OCI-LY7 (cell line): ENCODE data around the gene PITHD1. TPM values are rescaled to one million over a fixed set of nuclear protein-coding genes. Genes with fewer than 3 reads are reported as not detected.

Source experiments
- BruUV-seq: library from RNA; stranded (reverse); fragments of 400-500 nt; replicated peaks from 2 replicates; lab custom pipeline; 2021; lab: Mats Ljungman, UMichigan
- CTCF ChIA-PET: fragments of 300-600 bp; sonication (Branson Sonifier 250); formaldehyde crosslinking; loops from one replicate; lab custom pipeline; 2022; ENCODE audit warnings: antibody characterized with exemption; ENCODE audit not compliant: unreplicated experiment; lab: Charles Lee
- POLR2A ChIA-PET: fragments of 300-600 bp; sonication (Branson Sonifier 250); formaldehyde crosslinking; loops from one replicate; lab custom pipeline; 2022; ENCODE audit warnings: antibody characterized with exemption; lab: Charles Lee
- DNase-seq: peaks from one replicate; pipeline ENCODE4 v3.0.0-alpha.2; 2015; ENCODE audit warnings: low spot score
- H2AFZ ChIP-seq: fragments of 200-600 bp; sonication (generic), shearing (Covaris generic); 2 replicates; pipeline ENCODE4 v1.6.1; 2014; ENCODE audit warnings: mild to moderate bottlenecking, antibody characterized with exemption, low read length, moderate library complexity
- H3K27ac ChIP-seq: fragments of 200-600 bp; sonication (generic); 2 replicates; pipeline ENCODE4 v1.5.1; 2014; ENCODE audit warnings: mixed run types, low read depth, mild to moderate bottlenecking, moderate library complexity, low read length, inconsistent platforms; ENCODE audit not compliant: poor library complexity, severe bottlenecking
- H3K36me3 ChIP-seq: fragments of 200-600 bp; sonication (generic); 2 replicates; pipeline ENCODE4 v1.6.1; 2014; ENCODE audit warnings: mild to moderate bottlenecking, antibody characterized with exemption, low read length, moderate library complexity, mixed read lengths; ENCODE audit not compliant: insufficient read depth
- H3K4me1 ChIP-seq: fragments of 200-600 bp; sonication (generic); 2 replicates; pipeline ENCODE4 v1.5.1; 2014; ENCODE audit warnings: mild to moderate bottlenecking, low read length; ENCODE audit not compliant: insufficient read depth, poor library complexity, severe bottlenecking
- H3K4me2 ChIP-seq: fragments of 200-600 bp; sonication (generic); 2 replicates; pipeline ENCODE4 v1.6.1; 2014; ENCODE audit warnings: mild to moderate bottlenecking, low read length
- H3K4me3 ChIP-seq: fragments of 200-600 bp; sonication (generic); 2 replicates; pipeline ENCODE4 v1.5.1; 2014; ENCODE audit warnings: mild to moderate bottlenecking, low read depth, low read length; ENCODE audit not compliant: poor library complexity, severe bottlenecking
- H3K79me2 ChIP-seq: fragments of 200-600 bp; sonication (generic); 2 replicates; pipeline ENCODE4 v1.6.1; 2016; ENCODE audit warnings: low read depth, mild to moderate bottlenecking, low read length, moderate library complexity, mixed read lengths; ENCODE audit not compliant: insufficient read depth
- H3K9me2 ChIP-seq: fragments of 200-600 bp; sonication (generic); 2 replicates; pipeline ENCODE4 v1.6.1; 2016; ENCODE audit warnings: mild to moderate bottlenecking, low read length, mixed read lengths; ENCODE audit not compliant: insufficient read depth
- H3K9me3 ChIP-seq: fragments of 200-600 bp; sonication (generic); 2 replicates; pipeline ENCODE4 v1.6.1; 2014; ENCODE audit warnings: mild to moderate bottlenecking, mixed run types, low read length, mixed read lengths
- H4K20me1 ChIP-seq: fragments of 200-600 bp; sonication (generic); 2 replicates; pipeline ENCODE4 v1.6.1; 2014; ENCODE audit warnings: mild to moderate bottlenecking, antibody characterized with exemption, low read length, moderate library complexity, mixed read lengths; ENCODE audit not compliant: insufficient read depth
- CTCF ChIP-seq: fragments of 200-600 bp; sonication (generic); conservative IDR thresholded peaks from 2 replicates; pipeline ENCODE4 v1.5.1; 2014; ENCODE audit warnings: mild to moderate bottlenecking, antibody characterized with exemption, low read length, moderate library complexity, mixed read lengths
- EZH2phosphoT487 ChIP-seq: fragments of 200-600 bp; sonication (generic); IDR thresholded peaks from 2 replicates; pipeline ENCODE4 v1.6.1; 2018; ENCODE audit warnings: low read depth, borderline replicate concordance, mild to moderate bottlenecking, mixed run types, antibody characterized with exemption, low read length, moderate library complexity, mixed read lengths
- intact Hi-C: fragments of 100-400 bp; cut with micrococcal nuclease; formaldehyde crosslinking; loops from one replicate; pipeline ENCODE4 v1.10.0; 2022; ENCODE audit not compliant: unreplicated experiment
- total RNA-seq, 2 experiments: library from RNA; depleted of rRNA in 1 of 2; stranded (reverse); fragments of >200 nt in 1 of 2; shearing (Covaris generic) in 1 of 2; gene quantifications; 2 replicates each; pipeline ENCODE4 v1.2.3, GENCODE V29; 2014 to 2022

The PITHD1 gene
- total RNA-seq, 2 experiments from 2014 or later = 63.6 to 89.9 TPM

GRCh38 chr1:23792151-23792945, 14.1 kb downstream of the PITHD1 start:
- peaks cover 18% of the 10 kb centered on the region; the same call in 1 of the 2 replicates for H3K79me2 ChIP-seq
- TF ChIP-seq CTCF (no peak), EZH2phosphoT487 (no peak)
- POLR2A ChIA-PET = interaction anchor here (0.6 to 1.5 kb wide), 3 partner anchors 12 to 165 kb away, joined by 3 to 5 read pairs (median 4); partner anchors contain the start of gene PITHD1
- BruUV-seq = no TSS peak
- peak overlapping the region; percentile 95 for H3K4me3 ChIP-seq
- H3K36me3 ChIP-seq = peaks cover 50% of the 10 kb centered on the region
- no peaks in the 10 kb centered on the region for H3K9me3 ChIP-seq
- peaks cover 14% of the 10 kb centered on the region for H3K4me1 ChIP-seq
- no peak overlapping the region for H2AFZ ChIP-seq
- CTCF ChIA-PET = no interaction called here
- peak overlapping the region; percentile 95 for H3K4me2 ChIP-seq
- H3K9me2 ChIP-seq = no peaks in the 10 kb centered on the region
- H3K27ac ChIP-seq = no peak overlapping the region
- H4K20me1 ChIP-seq = no peaks in the 10 kb centered on the region
- no peak for DNase-seq
- intact Hi-C loops = no loop called here

DNA sequence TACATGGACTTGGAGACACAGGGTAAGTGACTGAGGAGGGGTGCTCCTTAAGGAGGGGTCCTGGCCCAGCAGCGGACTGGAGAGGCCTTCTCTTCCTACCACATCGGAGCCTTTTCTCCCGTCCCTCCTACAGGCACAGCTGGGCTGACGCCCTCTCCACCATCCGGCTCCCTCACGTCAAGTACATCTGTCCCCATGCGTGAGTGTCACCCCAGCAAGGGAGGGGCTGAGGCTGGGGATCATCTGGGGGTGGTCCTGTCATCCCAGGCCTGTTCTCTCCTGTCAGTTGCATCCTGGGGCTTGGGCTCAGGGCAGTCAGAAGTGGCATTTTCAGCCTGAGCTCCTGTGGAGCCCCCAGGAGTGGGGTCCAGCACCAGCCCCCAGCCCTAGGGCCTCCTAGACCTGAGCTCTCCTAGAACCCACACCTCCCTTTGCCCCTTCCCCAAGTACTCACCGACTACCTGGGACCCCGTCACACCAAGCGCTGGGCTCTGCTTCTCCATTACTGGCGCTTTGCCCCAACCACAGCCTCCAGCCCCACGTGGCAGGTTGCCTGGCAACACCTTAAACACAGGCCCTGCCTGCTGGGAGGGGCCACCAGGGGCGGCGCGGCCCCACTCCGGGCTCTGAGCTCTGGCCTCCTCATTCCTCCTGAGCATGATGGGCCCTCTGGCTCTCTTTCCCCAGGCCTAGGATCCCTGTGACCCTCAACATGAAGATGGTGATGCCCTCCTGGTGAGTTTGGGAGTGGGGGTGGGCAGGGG, 15.0 kb downstream of the PITHD1 start:
- no TSS peak for BruUV-seq

More for the DNA sequence above, 15.0 kb downstream of the PITHD1 start:
- H3K36me3 ChIP-seq = peaks cover 49% of the 10 kb centered on the region
- H3K27ac ChIP-seq = no peak overlapping the region
- TF ChIP-seq CTCF (no peak), EZH2phosphoT487 (no peak)
- peaks cover 14% of the 10 kb centered on the region for H3K4me1 ChIP-seq
- no peaks in the 10 kb centered on the region for H4K20me1 ChIP-seq
- no peaks in the 10 kb centered on the region for H3K9me3 ChIP-seq
- peaks cover 18% of the 10 kb centered on the region; the same call in 1 of the 2 replicates for H3K79me2 ChIP-seq
- DNase-seq = no peak
- no peaks in the 10 kb centered on the region for H3K9me2 ChIP-seq
- no peak overlapping the region for H2AFZ ChIP-seq
- no peak overlapping the region for H3K4me3 ChIP-seq
- ChIA-PET POLR2A (interaction anchor here (0.8 kb wide), 1 partner anchor 22 kb away, joined by 3 read pairs; no protein-coding TSS in a partner anchor), CTCF (no interaction called here)
- intact Hi-C loops = no loop called here
- no peak overlapping the region; the same call in 1 of the 2 replicates for H3K4me2 ChIP-seq
